B cell (primary cell): ENCODE measurements around the gene GPR162. TPM values are rescaled to one million over a fixed set of nuclear protein-coding genes. Genes with fewer than 3 reads are reported as not detected.

ENCODE experiments used
- ATAC-seq: fragments of 200-7000 bp; cut with Tn5 transposase; one replicate; pipeline ENCODE4 v1.10.0; 2021; ENCODE audit warnings: low read depth, mild to moderate bottlenecking, moderate number of reproducible peaks, moderate library complexity
- CTCF ChIA-PET: fragments of 350-600 bp; sonication (Branson Sonifier 250); formaldehyde crosslinking; loops from one replicate; lab custom pipeline; 2021; ENCODE audit warnings: antibody characterized with exemption, inconsistent platforms; lab: Charles Lee
- POLR2A ChIA-PET: fragments of 350-600 bp; sonication (Branson Sonifier 250); formaldehyde crosslinking; loops from one replicate; lab custom pipeline; 2021; ENCODE audit warnings: antibody characterized with exemption; lab: Charles Lee
- DNase-seq: peaks from one replicate; pipeline ENCODE4 v3.0.0; 2013
- H2AFZ ChIP-seq: 2 replicates; pipeline ENCODE4 v1.6.1; 2012; ENCODE audit warnings: mild to moderate bottlenecking, low read depth, low read length; ENCODE audit not compliant: insufficient read depth, poor library complexity, severe bottlenecking
- H3K27ac ChIP-seq, 2 donors: 1 replicate in 1 of 2; 2 replicates in 1 of 2; pipeline ENCODE4 v1.5.1; 2012 to 2013; ENCODE audit warnings: low read length in 2 of 2, mild to moderate bottlenecking in 2 of 2, moderate library complexity in 1 of 2
- H3K27me3 ChIP-seq, 4 experiments: fragments of 200-600 bp in 1 of 4; sonication (generic) in 1 of 4; replicated peaks in 1 of 4; 1 replicate in 2 of 4; 2 replicates in 2 of 4; pipeline versions ENCODE4 v1.6.1 to v1.7.0; 2013 to 2016; ENCODE audit warnings: low read length in 3 of 4, mild to moderate bottlenecking in 2 of 4, mixed read lengths in 1 of 4, moderate library complexity in 1 of 4; ENCODE audit not compliant: insufficient read depth in 4 of 4, control insufficient read depth in 3 of 4; ENCODE audit errors: control extremely low read depth in 1 of 4
- H3K36me3 ChIP-seq, 2 experiments: replicated peaks in 1 of 2; 1 replicate in 1 of 2; 2 replicates in 1 of 2; pipeline versions ENCODE4 v1.6.1 to v1.7.1; 2013; ENCODE audit warnings: low read length in 1 of 2; ENCODE audit not compliant: insufficient read depth in 2 of 2, control insufficient read depth in 1 of 2; ENCODE audit errors: control extremely low read depth in 1 of 2, extremely low read depth in 1 of 2
- H3K4me1 ChIP-seq, 2 donors: fragments of 200-600 bp in 1 of 2; sonication (generic) in 1 of 2; 1 replicate in 1 of 2; 2 replicates in 1 of 2; pipeline versions ENCODE4 v1.5.1 to v1.6.1; 2013 to 2017; ENCODE audit warnings: low read length in 2 of 2; ENCODE audit not compliant: control insufficient read depth in 2 of 2, insufficient read depth in 2 of 2
- H3K4me2 ChIP-seq: replicated peaks from 2 replicates; pipeline ENCODE3; 2012; ENCODE audit warnings: mild to moderate bottlenecking, low read depth, low read length; ENCODE audit not compliant: poor library complexity, severe bottlenecking
- H3K4me3 ChIP-seq, 5 experiments: fragments of 200-600 bp in 1 of 5; sonication (generic) in 1 of 5; 1 replicate in 3 of 5; 2 replicates in 2 of 5; pipeline versions ENCODE4 v1.5.1 to v1.7.0; 2011 to 2016; ENCODE audit warnings: low read length in 4 of 5, mild to moderate bottlenecking in 4 of 5, low read depth in 2 of 5, control low read depth in 1 of 5, moderate library complexity in 1 of 5; ENCODE audit not compliant: insufficient read depth in 1 of 5; ENCODE audit errors: control extremely low read depth in 1 of 5, extremely low read depth in 1 of 5
- H3K79me2 ChIP-seq: fragments of 200-600 bp; sonication (generic); one replicate; pipeline ENCODE4 v1.6.0; 2016; ENCODE audit warnings: low read length; ENCODE audit not compliant: control insufficient read depth, insufficient read depth
- H3K9ac ChIP-seq: fragments of 200-600 bp; sonication (generic); 2 replicates; pipeline ENCODE4 v1.6.1; 2017; ENCODE audit warnings: mild to moderate bottlenecking, low read length, moderate library complexity
- H3K9me3 ChIP-seq, 3 donors: one replicate each; pipeline versions ENCODE4 v1.6.1 to v1.7.1; 2013; ENCODE audit warnings: low read length in 2 of 3; ENCODE audit not compliant: control insufficient read depth in 2 of 3, insufficient read depth in 1 of 3; ENCODE audit errors: control extremely low read depth in 1 of 3
- H4K20me1 ChIP-seq: 2 replicates; pipeline ENCODE4 v1.6.0; 2012; ENCODE audit warnings: mild to moderate bottlenecking, low read length; ENCODE audit not compliant: insufficient read depth, control insufficient read depth, poor library complexity, severe bottlenecking
- H3K27ac Mint-ChIP-seq: one replicate; pipeline ENCODE4 v1.8.0; 2021; ENCODE audit warnings: mixed read lengths
- H3K27me3 Mint-ChIP-seq: one replicate; pipeline ENCODE4 v1.8.0; 2021; ENCODE audit warnings: mixed read lengths
- H3K4me1 Mint-ChIP-seq: one replicate; pipeline ENCODE4 v1.8.0; 2021; ENCODE audit warnings: mixed read lengths
- H3K4me3 Mint-ChIP-seq: one replicate; pipeline ENCODE4 v1.8.0; 2021; ENCODE audit warnings: mixed read lengths
- H3K9me3 Mint-ChIP-seq: one replicate; pipeline ENCODE4 v1.8.0; 2022; ENCODE audit warnings: mixed read lengths; ENCODE audit not compliant: insufficient read depth
- EZH2 ChIP-seq: IDR thresholded peaks from 2 replicates; pipeline ENCODE4 v1.6.1; 2012; ENCODE audit warnings: borderline replicate concordance, low read depth, mild to moderate bottlenecking, moderate library complexity, low read length; ENCODE audit not compliant: insufficient read depth, poor library complexity, severe bottlenecking
- WGBS: methylation state at CpG from one replicate; pipeline ENCODE4 v1.1.5; 2013; ENCODE audit warnings: missing lambda C conversion rate; ENCODE audit not compliant: insufficient coverage; 5-methylcytosine and 5-hydroxymethylcytosine counted together
- intact Hi-C: fragments of 100-400 bp; cut with micrococcal nuclease; formaldehyde crosslinking; loops from one replicate; pipeline ENCODE4 v1.10.0; 2022
- polyA plus RNA-seq: library from polyadenylated mRNA; depleted of rRNA; stranded (reverse); fragments of >200 nt; gene quantifications from 2 replicates; pipeline ENCODE4 v1.2.3, GENCODE V29; 2012
- total RNA-seq, 2 donors: library from RNA; stranded (reverse); fragments of 120-200 nt in 1 of 2; gene quantifications; 1 replicate in 1 of 2; 2 replicates in 1 of 2; pipeline versions ENCODE4 v1.2.3 to v1.2.4, GENCODE V29; 2013 to 2022
- TF ChIP-seq, protein P1 (sequence below): fragments of 200-600 bp; IDR thresholded peaks from one replicate; pipeline ENCODE4 v1.8.0; 2022; ENCODE audit warnings: antibody characterized with exemption, mild to moderate bottlenecking

GPR162 gene
- total and polyA plus RNA-seq, 2 donors (not counting 1 experiment from before 2014, with no cell fraction given) = 0.54 TPM; not detected in 1

- Mint-ChIP-seq H3K4me1 (peaks cover 38% of the 10 kb centered on the region), H3K4me3 (peak overlapping the region; percentile 96), H3K27ac (peak overlapping the region; percentile 97), H3K27me3 (no peaks in the 10 kb centered on the region), H3K9me3 (no peaks in the 10 kb centered on the region)
- Histone ChIP-seq H3K9me3 (no peaks in the 10 kb centered on the region), H3K27me3 (no peaks in the 10 kb centered on the region), H2AFZ (peak overlapping the region; percentile 92), H3K4me2 (peak overlapping the region; percentile 97), H3K4me3 (peak overlapping the region in 4 of 5 experiments; percentile 64 to 88 (median 76)), H4K20me1 (peaks cover 35% of the 10 kb centered on the region), H3K36me3 (peaks cover 0 to 45% of the 10 kb centered on the region in 2 experiments), H3K79me2 (peaks cover 12% of the 10 kb centered on the region), H3K4me1 (peaks cover 23 to 28% of the 10 kb centered on the region in 2 donors), H3K27ac (peak overlapping the region; percentile 70 to 77), H3K9ac (peak overlapping the region; percentile 89)
- intact Hi-C loops = no loop called here
- TF ChIP-seq EZH2 = no peak
- TF ChIP-seq, protein P1, sequence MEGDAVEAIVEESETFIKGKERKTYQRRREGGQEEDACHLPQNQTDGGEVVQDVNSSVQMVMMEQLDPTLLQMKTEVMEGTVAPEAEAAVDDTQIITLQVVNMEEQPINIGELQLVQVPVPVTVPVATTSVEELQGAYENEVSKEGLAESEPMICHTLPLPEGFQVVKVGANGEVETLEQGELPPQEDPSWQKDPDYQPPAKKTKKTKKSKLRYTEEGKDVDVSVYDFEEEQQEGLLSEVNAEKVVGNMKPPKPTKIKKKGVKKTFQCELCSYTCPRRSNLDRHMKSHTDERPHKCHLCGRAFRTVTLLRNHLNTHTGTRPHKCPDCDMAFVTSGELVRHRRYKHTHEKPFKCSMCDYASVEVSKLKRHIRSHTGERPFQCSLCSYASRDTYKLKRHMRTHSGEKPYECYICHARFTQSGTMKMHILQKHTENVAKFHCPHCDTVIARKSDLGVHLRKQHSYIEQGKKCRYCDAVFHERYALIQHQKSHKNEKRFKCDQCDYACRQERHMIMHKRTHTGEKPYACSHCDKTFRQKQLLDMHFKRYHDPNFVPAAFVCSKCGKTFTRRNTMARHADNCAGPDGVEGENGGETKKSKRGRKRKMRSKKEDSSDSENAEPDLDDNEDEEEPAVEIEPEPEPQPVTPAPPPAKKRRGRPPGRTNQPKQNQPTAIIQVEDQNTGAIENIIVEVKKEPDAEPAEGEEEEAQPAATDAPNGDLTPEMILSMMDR = no peak
- CTCF ChIA-PET = interaction anchor here (1.4 to 11.8 kb wide), 6 partner anchors 14 to 242 kb away, joined by 3 to 136 read pairs (median 6); partner anchors contain the start of genes C1RL, CDCA3 and USP5
- DNase-seq = no peak
- no peak for ATAC-seq
- 92% methylated on average over 9 of the region's 19 CpGs for WGBS
- POLR2A ChIA-PET = interaction anchor here (0.5 to 5.5 kb wide), 4 partner anchors 13 to 241 kb away, joined by 3 to 49 read pairs (median 7); partner anchors contain the start of genes CDCA3 and USP5
Measured at GRCh38 chr12:6866163-6866919, 44.7 kb downstream of the GPR162 start.
